Hepatocyte (in vitro differentiated cells): ENCODE results near the gene SETD5. TPM values are rescaled to one million over a fixed set of nuclear protein-coding genes. Genes with fewer than 3 reads are reported as not detected.

Source experiments
- DNase-seq: peaks from one replicate; pipeline ENCODE4 v3.0.0-alpha.2; 2016; ENCODE audit warnings: low spot score
- H2AFZ ChIP-seq: fragments of 200-600 bp; sonication (generic); 2 replicates; pipeline ENCODE4 v1.6.0; 2016; ENCODE audit warnings: antibody characterized with exemption, mild to moderate bottlenecking
- H3K27ac ChIP-seq: fragments of 200-600 bp; sonication (generic); 2 replicates; pipeline ENCODE4 v1.5.1; 2016; ENCODE audit warnings: mild to moderate bottlenecking
- H3K27me3 ChIP-seq: fragments of 200-600 bp; sonication (generic); 2 replicates; pipeline ENCODE4 v1.6.1; 2016
- H3K36me3 ChIP-seq: fragments of 200-600 bp; sonication (generic); replicated peaks from 2 replicates; pipeline ENCODE4 v1.5.1; 2016; ENCODE audit warnings: low read depth; ENCODE audit not compliant: insufficient read depth
- H3K4me1 ChIP-seq: fragments of 200-600 bp; sonication (generic); 2 replicates; pipeline ENCODE4 v1.5.1; 2016; ENCODE audit warnings: mild to moderate bottlenecking, moderate library complexity; ENCODE audit not compliant: insufficient read depth
- H3K4me2 ChIP-seq: fragments of 200-600 bp; sonication (generic); 2 replicates; pipeline ENCODE4 v1.6.0; 2016
- H3K4me3 ChIP-seq: fragments of 200-600 bp; sonication (generic); 2 replicates; pipeline ENCODE4 v1.5.1; 2016; ENCODE audit warnings: mild to moderate bottlenecking
- H3K79me2 ChIP-seq: fragments of 200-600 bp; sonication (generic); 2 replicates; pipeline ENCODE4 v1.6.0; 2017; ENCODE audit warnings: mild to moderate bottlenecking
- H3K9me2 ChIP-seq: fragments of 200-600 bp; sonication (generic); replicated peaks from 2 replicates; pipeline ENCODE4 v1.6.0; 2017; ENCODE audit warnings: mild to moderate bottlenecking; ENCODE audit not compliant: insufficient read depth
- H3K9me3 ChIP-seq: fragments of 200-600 bp; sonication (generic); 2 replicates; pipeline ENCODE4 v1.5.1; 2016; ENCODE audit warnings: low read depth, mild to moderate bottlenecking
- H4K20me1 ChIP-seq: fragments of 200-600 bp; sonication (generic); 2 replicates; pipeline ENCODE4 v1.6.0; 2016; ENCODE audit warnings: mild to moderate bottlenecking; ENCODE audit not compliant: insufficient read depth, poor library complexity, severe bottlenecking
- CTCF ChIP-seq: fragments of 200-600 bp; sonication (generic); IDR thresholded peaks from 2 replicates; pipeline ENCODE4 v1.5.1; 2016; ENCODE audit warnings: antibody characterized with exemption, mild to moderate bottlenecking; ENCODE audit not compliant: poor library complexity
- EZH2 ChIP-seq: fragments of 200-600 bp; sonication (generic); IDR thresholded peaks from 2 replicates; pipeline ENCODE4 v1.6.1; 2016; ENCODE audit warnings: antibody characterized with exemption, mild to moderate bottlenecking, borderline replicate concordance
- EZH2phosphoT487 ChIP-seq: fragments of 200-600 bp; sonication (generic); IDR thresholded peaks from one replicate; pipeline ENCODE4 v1.6.1; 2018; ENCODE audit warnings: antibody characterized with exemption, mild to moderate bottlenecking, low read depth, moderate library complexity; ENCODE audit not compliant: unreplicated experiment, severe bottlenecking
- WGBS: methylation state at CpG from one replicate; pipeline ENCODE4 v1.1.6; 2016; ENCODE audit warnings: low lambda C conversion rate; ENCODE audit errors: missing lambda C conversion rate; 5-methylcytosine and 5-hydroxymethylcytosine counted together
- polyA plus RNA-seq: library from polyadenylated mRNA; unstranded; fragments of >200 nt; fragmentation: Nextera tagmentation; extraction: Ambion mirVana; gene quantifications from 2 replicates; pipeline ENCODE4 v1.2.1, GENCODE V29; 2016
- total RNA-seq: library from RNA; depleted of rRNA; stranded (reverse); fragments of >200 nt; gene quantifications from 2 replicates; pipeline ENCODE4 v1.2.3, GENCODE V29; 2014

Gene SETD5
- total and polyA plus RNA-seq, 2 experiments from 2014 or later = 75.2 to 110 TPM

GRCh38 chr3:9402410-9403228, 5.2 kb downstream of the SETD5 start:
- Histone ChIP-seq H4K20me1 (peaks cover 87% of the 10 kb centered on the region), H2AFZ (no peak overlapping the region), H3K9me2 (no peaks in the 10 kb centered on the region), H3K4me3 (peak overlapping the region; percentile 1), H3K4me2 (peak overlapping the region; percentile 78), H3K27ac (peak overlapping the region; percentile 99), H3K27me3 (no peaks in the 10 kb centered on the region), H3K9me3 (no peaks in the 10 kb centered on the region), H3K79me2 (peaks cover 100% of the 10 kb centered on the region), H3K4me1 (peaks cover 59% of the 10 kb centered on the region), H3K36me3 (no peaks in the 10 kb centered on the region)
- no peak for TF ChIP-seq CTCF
- TF ChIP-seq EZH2phosphoT487 = no peak
- no peak for TF ChIP-seq EZH2
- WGBS = 6% methylated on average over 3 of the region's 3 CpGs
- DNase-seq = peak; percentile 73

GRCh38 chr3:9403463-9403862, 6.0 kb downstream of the SETD5 start:
- TF ChIP-seq CTCF (no peak), EZH2phosphoT487 (no peak), EZH2 (no peak)
- no peaks in the 10 kb centered on the region for H3K27me3 ChIP-seq
- H3K79me2 ChIP-seq = peaks cover 100% of the 10 kb centered on the region
- H3K4me3 ChIP-seq = no peak overlapping the region
- 55% methylated on average over 2 of the region's 2 CpGs for WGBS
- no peak overlapping the region for H2AFZ ChIP-seq
- H3K4me1 ChIP-seq = peaks cover 59% of the 10 kb centered on the region
- no peaks in the 10 kb centered on the region for H3K9me2 ChIP-seq
- H3K36me3 ChIP-seq = no peaks in the 10 kb centered on the region
- H3K27ac ChIP-seq = peak overlapping the region; percentile 99
- peaks cover 96% of the 10 kb centered on the region for H4K20me1 ChIP-seq
- no peaks in the 10 kb centered on the region for H3K9me3 ChIP-seq
- no peak for DNase-seq
- H3K4me2 ChIP-seq = peak overlapping the region; percentile 78

GRCh38 chr3:9404680-9405079, 7.3 kb downstream of the SETD5 start:
- Histone ChIP-seq H3K9me2 (no peaks in the 10 kb centered on the region), H4K20me1 (peaks cover 98% of the 10 kb centered on the region), H3K27me3 (no peaks in the 10 kb centered on the region), H3K4me3 (no peak overlapping the region), H3K4me2 (peak overlapping the region; percentile 17), H3K27ac (peak overlapping the region; percentile 2), H3K36me3 (no peaks in the 10 kb centered on the region), H3K79me2 (peaks cover 100% of the 10 kb centered on the region), H2AFZ (no peak overlapping the region), H3K9me3 (no peaks in the 10 kb centered on the region), H3K4me1 (peaks cover 59% of the 10 kb centered on the region)
- 50% methylated on average over 1 of the region's 1 CpG for WGBS
- DNase-seq = no peak
- TF ChIP-seq CTCF (peak; percentile 4), EZH2phosphoT487 (no peak)
